Cardiac fibroblast (primary cell): Measurements from ENCODE around the gene LHPP.

Experiments used
- DNase-seq, 2 donors: peaks; one replicate each; pipeline versions ENCODE4 v3.0.0 to v3.0.0-alpha.2; 2010; ENCODE audit warnings: low read depth in 2 of 2
- H3K4me3 ChIP-seq, 2 donors: replicated peaks in 1 of 2; 1 replicate in 1 of 2; 2 replicates in 1 of 2; pipeline ENCODE4 v1.5.1; 2011; ENCODE audit warnings: low read depth in 2 of 2, low read length in 2 of 2, mild to moderate bottlenecking in 2 of 2, moderate library complexity in 1 of 2
- CTCF ChIP-seq: IDR thresholded peaks from one replicate; pipeline ENCODE4 v1.5.1; 2011; ENCODE audit warnings: low read depth, mild to moderate bottlenecking, low read length, inconsistent platforms

The LHPP gene

GRCh38 chr10:124612611-124613498, 151.2 kb downstream of the LHPP start:
- DNase-seq = peak; percentile 59 to 75
- no peak for TF ChIP-seq CTCF
- no peak overlapping the region for H3K4me3 ChIP-seq

GRCh38 chr10:124614003-124614659, 152.5 kb downstream of the LHPP start:
- H3K4me3 ChIP-seq = no peak overlapping the region
- TF ChIP-seq CTCF = no peak
- no peak for DNase-seq

- H3K4me3 ChIP-seq = no peak overlapping the region
- no peak for TF ChIP-seq CTCF
- no peak for DNase-seq
Measured at GRCh38 chr10:124615259-124615658, 153.6 kb downstream of the LHPP start.

GRCh38 chr10:124616040-124616835, 154.6 kb downstream of the LHPP start:
- TF ChIP-seq CTCF = no peak
- DNase-seq = no peak
- H3K4me3 ChIP-seq = no peak overlapping the region

GRCh38 chr10:124616836-124617130, 155.2 kb downstream of the LHPP start:
- no peak overlapping the region for H3K4me3 ChIP-seq
- TF ChIP-seq CTCF = no peak

GRCh38 chr10:124618470-124619073, 156.9 kb downstream of the LHPP start:
- H3K4me3 ChIP-seq = no peak overlapping the region
- TF ChIP-seq CTCF = no peak
- DNase-seq = no peak

More at GRCh38 chr10:124616836-124617130, 155.2 kb downstream of the LHPP start:
- DNase-seq = no peak
